ENCODE data around the gene FAM174C. TPM values are rescaled to one million over a fixed set of nuclear protein-coding genes. Genes with fewer than 3 reads are reported as not detected.

Gene FAM174C
- total RNA-seq, 1 donor from 2014 or later, result 32.7 TPM

DNA sequence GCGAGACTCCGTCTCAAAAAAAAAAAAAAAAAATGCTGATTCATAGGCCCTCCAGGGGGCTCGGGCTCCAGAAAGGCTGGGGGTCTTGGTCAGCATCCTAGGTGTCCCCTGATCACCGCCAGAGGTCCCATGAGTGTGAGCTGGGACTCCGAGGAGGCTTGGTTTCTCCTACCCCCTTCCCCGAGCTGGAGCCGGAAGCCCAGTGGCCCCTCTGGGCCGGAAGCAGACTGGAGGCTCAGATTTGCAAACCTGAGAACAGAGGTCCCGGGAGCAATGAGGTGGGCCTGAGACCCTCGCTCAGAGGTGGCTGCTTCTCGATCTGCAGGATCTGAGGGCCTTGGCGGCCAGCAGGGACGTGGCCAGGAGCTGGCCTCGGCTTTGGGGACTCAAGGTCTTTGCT lies 51.8 kb downstream of the FAM174C start:
- Mint-ChIP-seq H3K27me3 (ENCODE audit: low read depth) (peaks cover 2% of the 10 kb centered on the region), H3K4me3 (ENCODE audit: unreplicated experiment) (no peak overlapping the region), H3K36me3 (ENCODE audit: low read depth) (no peaks in the 10 kb centered on the region), H3K4me1 (ENCODE audit: low read depth) (no peaks in the 10 kb centered on the region), H3K27ac (ENCODE audit: unreplicated experiment) (no peak overlapping the region), H3K9me3 (ENCODE audit: low read depth) (no peaks in the 10 kb centered on the region)
- TF ChIP-seq, protein P1, sequence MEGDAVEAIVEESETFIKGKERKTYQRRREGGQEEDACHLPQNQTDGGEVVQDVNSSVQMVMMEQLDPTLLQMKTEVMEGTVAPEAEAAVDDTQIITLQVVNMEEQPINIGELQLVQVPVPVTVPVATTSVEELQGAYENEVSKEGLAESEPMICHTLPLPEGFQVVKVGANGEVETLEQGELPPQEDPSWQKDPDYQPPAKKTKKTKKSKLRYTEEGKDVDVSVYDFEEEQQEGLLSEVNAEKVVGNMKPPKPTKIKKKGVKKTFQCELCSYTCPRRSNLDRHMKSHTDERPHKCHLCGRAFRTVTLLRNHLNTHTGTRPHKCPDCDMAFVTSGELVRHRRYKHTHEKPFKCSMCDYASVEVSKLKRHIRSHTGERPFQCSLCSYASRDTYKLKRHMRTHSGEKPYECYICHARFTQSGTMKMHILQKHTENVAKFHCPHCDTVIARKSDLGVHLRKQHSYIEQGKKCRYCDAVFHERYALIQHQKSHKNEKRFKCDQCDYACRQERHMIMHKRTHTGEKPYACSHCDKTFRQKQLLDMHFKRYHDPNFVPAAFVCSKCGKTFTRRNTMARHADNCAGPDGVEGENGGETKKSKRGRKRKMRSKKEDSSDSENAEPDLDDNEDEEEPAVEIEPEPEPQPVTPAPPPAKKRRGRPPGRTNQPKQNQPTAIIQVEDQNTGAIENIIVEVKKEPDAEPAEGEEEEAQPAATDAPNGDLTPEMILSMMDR (IDR thresholded peaks at IDR 0.05), result no peak
- no peak for DNase-seq (ENCODE audit: low spot score)

Other genes starting within 250 kb of the FAM174C start
- 258 to 363 TPM (median 357 TPM) in 3 replicates for gene CNN2, start 248.9 kb upstream of the FAM174C start, total RNA-seq
- gene ABCA7, start 235.4 kb upstream of the FAM174C start, total RNA-seq, result 6.7 to 15.9 TPM (median 8.9 TPM) in 3 replicates
- gene ARHGAP45, start 208.4 kb upstream of the FAM174C start, total RNA-seq, result 0.57 to 1.6 TPM (median 1.0 TPM) in 3 replicates
- gene POLR2E, start 180.2 kb upstream of the FAM174C start, total RNA-seq, result 110 to 119 TPM (median 113 TPM) in 3 replicates
- 240 to 246 TPM (median 245 TPM) in 3 replicates for gene GPX4, start 171.5 kb upstream of the FAM174C start, total RNA-seq
- 25.9 to 46.0 TPM (median 45.6 TPM) in 3 replicates for gene SBNO2, start 101.3 kb upstream of the FAM174C start, total RNA-seq
- gene STK11, start 69.8 kb upstream of the FAM174C start, total RNA-seq, result 41.1 to 44.5 TPM (median 42.3 TPM) in 3 replicates
- gene CBARP, start 37.5 kb upstream of the FAM174C start, total RNA-seq, result 4.8 to 9.0 TPM (median 7.6 TPM) in 3 replicates
- 110 to 125 TPM (median 122 TPM) in 3 replicates for gene ATP5F1D, start 33.8 kb upstream of the FAM174C start, total RNA-seq
- 64.5 to 75.3 TPM (median 68.3 TPM) in 3 replicates for gene MIDN, start 26.9 kb upstream of the FAM174C start, total RNA-seq
- 295 to 320 TPM (median 303 TPM) in 3 replicates for gene CIRBP, start 6.2 kb upstream of the FAM174C start, total RNA-seq
- gene EFNA2, start 10.3 kb downstream of the FAM174C start, total RNA-seq, result 7.0 to 7.9 TPM (median 7.2 TPM) in 3 replicates
- gene NDUFS7, start 108.4 kb downstream of the FAM174C start, total RNA-seq, result 57.3 to 66.1 TPM (median 57.8 TPM) in 3 replicates
- 30.1 to 34.3 TPM (median 32.5 TPM) in 3 replicates for gene GAMT, start 126.0 kb downstream of the FAM174C start, total RNA-seq
- 81.1 to 88.0 TPM (median 82.5 TPM) in 3 replicates for gene DAZAP1, start 132.1 kb downstream of the FAM174C start, total RNA-seq
- 614 to 734 TPM (median 636 TPM) in 3 replicates for gene RPS15, start 162.9 kb downstream of the FAM174C start, total RNA-seq
- 1.4 to 3.9 TPM (median 3.9 TPM) in 3 replicates for gene APC2, start 174.6 kb downstream of the FAM174C start, total RNA-seq
- 23.3 to 24.7 TPM (median 24.2 TPM) in 3 replicates for gene C19orf25, start 203.7 kb downstream of the FAM174C start, total RNA-seq
- 3.3 to 4.0 TPM (median 3.9 TPM) in 3 replicates for gene PCSK4, start 214.8 kb downstream of the FAM174C start, total RNA-seq
- gene REEP6, start 215.7 kb downstream of the FAM174C start, total RNA-seq, result 2.7 to 3.9 TPM (median 2.8 TPM) in 3 replicates
- gene ADAMTSL5, start 237.5 kb downstream of the FAM174C start, total RNA-seq, result 9.1 to 20.3 TPM (median 16.9 TPM) in 3 replicates
- 0.12 TPM in 1 of 3 replicates, not detected in the others for gene PLK5, start 248.5 kb downstream of the FAM174C start, total RNA-seq

Measured in chondrocyte (in vitro differentiated cells).